ENCODE data around the gene A2M. TPM values are rescaled to one million over a fixed set of nuclear protein-coding genes. Genes with fewer than 3 reads are reported as not detected.

The A2M gene
- total and polyA plus RNA-seq, 2 of the 13 experiments (the other 11 are each of a cell fraction or from before 2014, with no cell fraction given), result 2,807 to 6,551 TPM

- TF ChIP-seq SKIL (CRISPR knock-in tag; IDR thresholded peaks at IDR 0.05; ENCODE audit: borderline replicate concordance) (no peak), ZNF501 (CRISPR knock-in tag; IDR thresholded peaks at IDR 0.05) (peak; percentile 78; the same call in 1 of the 2 replicates), ZNF12 (CRISPR knock-in tag; IDR thresholded peaks at IDR 0.05) (no peak), RARG (CRISPR knock-in tag; IDR thresholded peaks at IDR 0.05; ENCODE audit: low read depth) (no peak), ZMYM3 (CRISPR knock-in tag; IDR thresholded peaks at IDR 0.05) (no peak), ZNF350 (CRISPR knock-in tag; IDR thresholded peaks at IDR 0.05; ENCODE audit: borderline replicate concordance, low read depth) (no peak), ZEB1 (IDR thresholded peaks at IDR 0.05; ENCODE audit: insufficient replicate concordance, low read depth) (peak; percentile 12), PLRG1 (conservative IDR thresholded peaks at IDR 0.05) (no peak), KLF12 (CRISPR knock-in tag; IDR thresholded peaks at IDR 0.05; ENCODE audit: borderline replicate concordance) (peak; percentile 82; the same call in 1 of the 2 replicates), YY1 (IDR thresholded peaks at IDR 0.05; ENCODE audit: insufficient read depth, insufficient replicate concordance, low read depth, low read length) (no peak), PREB (CRISPR knock-in tag; IDR thresholded peaks at IDR 0.05) (no peak), HOXA3 (CRISPR knock-in tag; IDR thresholded peaks at IDR 0.05) (no peak; the same call in 1 of the 2 replicates), KLF9 (CRISPR knock-in tag; IDR thresholded peaks at IDR 0.05; ENCODE audit: low read depth) (no peak), TRAFD1 (CRISPR knock-in tag; IDR thresholded peaks at IDR 0.05; ENCODE audit: borderline replicate concordance) (0 out of 2 replicates have a peak, but pooled peaks have one; percentile 38), ZNF615 (CRISPR knock-in tag; IDR thresholded peaks at IDR 0.05; ENCODE audit: borderline replicate concordance) (no peak), HNRNPLL (IDR thresholded peaks at IDR 0.05; ENCODE audit: low read depth, low read length, poor library complexity, severe bottlenecking) (no peak), TEAD2 (CRISPR knock-in tag; IDR thresholded peaks at IDR 0.05) (no peak), SCMH1 (CRISPR knock-in tag; IDR thresholded peaks at IDR 0.05; ENCODE audit: borderline replicate concordance) (no peak), ZNF720 (CRISPR knock-in tag; IDR thresholded peaks at IDR 0.05) (no peak), CEBPG (CRISPR knock-in tag; IDR thresholded peaks at IDR 0.05) (no peak), ZMYM4 (CRISPR knock-in tag; IDR thresholded peaks at IDR 0.05) (no peak), ZC3H13 (CRISPR knock-in tag; IDR thresholded peaks at IDR 0.05) (no peak)
- TF ChIP-seq, protein P1, sequence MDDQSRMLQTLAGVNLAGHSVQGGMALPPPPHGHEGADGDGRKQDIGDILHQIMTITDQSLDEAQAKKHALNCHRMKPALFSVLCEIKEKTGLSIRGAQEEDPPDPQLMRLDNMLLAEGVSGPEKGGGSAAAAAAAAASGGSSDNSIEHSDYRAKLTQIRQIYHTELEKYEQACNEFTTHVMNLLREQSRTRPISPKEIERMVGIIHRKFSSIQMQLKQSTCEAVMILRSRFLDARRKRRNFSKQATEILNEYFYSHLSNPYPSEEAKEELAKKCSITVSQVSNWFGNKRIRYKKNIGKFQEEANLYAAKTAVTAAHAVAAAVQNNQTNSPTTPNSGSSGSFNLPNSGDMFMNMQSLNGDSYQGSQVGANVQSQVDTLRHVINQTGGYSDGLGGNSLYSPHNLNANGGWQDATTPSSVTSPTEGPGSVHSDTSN (CRISPR knock-in tag; IDR thresholded peaks at IDR 0.05; ENCODE audit: borderline replicate concordance), result no peak; the same call in 1 of the 2 replicates
- TF ChIP-seq, protein P2, sequence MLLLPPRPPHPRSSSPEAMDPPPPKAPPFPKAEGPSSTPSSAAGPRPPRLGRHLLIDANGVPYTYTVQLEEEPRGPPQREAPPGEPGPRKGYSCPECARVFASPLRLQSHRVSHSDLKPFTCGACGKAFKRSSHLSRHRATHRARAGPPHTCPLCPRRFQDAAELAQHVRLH (CRISPR knock-in tag; IDR thresholded peaks at IDR 0.05; ENCODE audit: borderline replicate concordance, low read depth), result no peak
These were observed 50.7 kb downstream of the A2M start (continued) for GRCh38 chr12:9064815-9065606.

Data from HepG2 (cell line).